Activated CD8-positive, alpha-beta T cell treated with anti-CD3 and anti-CD28 coated beads, Interleukin-2, amount 10 ng/mL, durations not matched to agents 7 days and 5 days (primary cell): ENCODE data around the gene FOXL3. TPM values are rescaled to one million over a fixed set of nuclear protein-coding genes. Genes with fewer than 3 reads are reported as not detected.

ENCODE experiments used
- ATAC-seq: fragments of 150-1000 bp; cut with Tn5 transposase; one replicate; pipeline ENCODE4 v1.10.0; 2021; ENCODE audit warnings: moderate library complexity
- CTCF ChIA-PET: fragments of 350-600 bp; sonication (Branson Sonifier 250); formaldehyde crosslinking; loops from one replicate; lab custom pipeline; 2021; ENCODE audit warnings: antibody characterized with exemption; lab: Charles Lee
- POLR2A ChIA-PET: fragments of 350-600 bp; sonication (Branson Sonifier 250); formaldehyde crosslinking; loops from one replicate; lab custom pipeline; 2021; ENCODE audit warnings: antibody characterized with exemption; lab: Charles Lee
- DNase-seq: peaks from one replicate; pipeline ENCODE4 v3.0.0-alpha.2; 2020
- H3K27ac Mint-ChIP-seq: one replicate; pipeline ENCODE4 v1.8.0; 2021; ENCODE audit warnings: mild to moderate bottlenecking, mixed read lengths
- H3K27me3 Mint-ChIP-seq: one replicate; pipeline ENCODE4 v1.8.0; 2021; ENCODE audit warnings: low read depth, mixed read lengths
- H3K36me3 Mint-ChIP-seq: one replicate; pipeline ENCODE4 v1.8.0; 2021; ENCODE audit warnings: low read depth, mixed read lengths
- H3K4me1 Mint-ChIP-seq: one replicate; pipeline ENCODE4 v1.8.0; 2021; ENCODE audit warnings: low read depth, mixed read lengths
- H3K4me3 Mint-ChIP-seq: one replicate; pipeline ENCODE4 v1.8.0; 2021; ENCODE audit warnings: mild to moderate bottlenecking, mixed read lengths
- H3K9me3 Mint-ChIP-seq: one replicate; pipeline ENCODE4 v1.8.0; 2022; ENCODE audit warnings: mixed read lengths; ENCODE audit not compliant: insufficient read depth
- total RNA-seq, 2 experiments: library from RNA; stranded (reverse); gene quantifications; one replicate each; pipeline ENCODE4 v1.2.3, GENCODE V29; 2021

The FOXL3 gene
- total RNA-seq, 2 experiments from 2014 or later: not detected

GRCh38 chr7:273327-273726, 16.6 kb upstream of the FOXL3 start:
- Mint-ChIP-seq H3K4me1 (no peaks in the 10 kb centered on the region), H3K27ac (no peak overlapping the region), H3K36me3 (no peaks in the 10 kb centered on the region), H3K27me3 (peaks cover 5% of the 10 kb centered on the region), H3K4me3 (no peak overlapping the region), H3K9me3 (peaks cover 17% of the 10 kb centered on the region)
- ChIA-PET POLR2A (no interaction called here), CTCF (no interaction called here)
- ATAC-seq: no peak
- DNase-seq: no peak

GRCh38 chr7:274266-274665, 15.7 kb upstream of the FOXL3 start:
- Mint-ChIP-seq H3K4me1 (no peaks in the 10 kb centered on the region), H3K27ac (no peak overlapping the region), H3K27me3 (peaks cover 5% of the 10 kb centered on the region), H3K4me3 (no peak overlapping the region), H3K36me3 (no peaks in the 10 kb centered on the region), H3K9me3 (peaks cover 17% of the 10 kb centered on the region)
- CTCF ChIA-PET: interaction anchor here (1.5 kb wide), 1 partner anchor 10 kb away, joined by 4 read pairs; no protein-coding TSS in a partner anchor
- no peak for DNase-seq
- no peak for ATAC-seq
- POLR2A ChIA-PET: no interaction called here

- Mint-ChIP-seq H3K36me3 (no peaks in the 10 kb centered on the region), H3K27ac (no peak overlapping the region), H3K4me1 (no peaks in the 10 kb centered on the region), H3K9me3 (peaks cover 17% of the 10 kb centered on the region), H3K4me3 (no peak overlapping the region), H3K27me3 (peaks cover 5% of the 10 kb centered on the region)
- ChIA-PET CTCF (no interaction called here), POLR2A (no interaction called here)
- no peak for ATAC-seq
- no peak for DNase-seq
Observed at GRCh38 chr7:276230-276835, 13.6 kb upstream of the FOXL3 start.

- H3K4me1 Mint-ChIP-seq: no peaks in the 10 kb centered on the region
- no peak overlapping the region for H3K4me3 Mint-ChIP-seq
- H3K9me3 Mint-ChIP-seq: peaks cover 17% of the 10 kb centered on the region
- no peak for DNase-seq
- no peaks in the 10 kb centered on the region for H3K36me3 Mint-ChIP-seq
- CTCF ChIA-PET: no interaction called here
- no peak for ATAC-seq
- no peak overlapping the region for H3K27ac Mint-ChIP-seq
- POLR2A ChIA-PET: interaction anchor here (0.6 kb wide), 1 partner anchor 18 kb away, joined by 4 read pairs; no protein-coding TSS in a partner anchor
- H3K27me3 Mint-ChIP-seq: peaks cover 5% of the 10 kb centered on the region
Observed at GRCh38 chr7:277228-277627, 12.7 kb upstream of the FOXL3 start.

- no peaks in the 10 kb centered on the region for H3K4me1 Mint-ChIP-seq
- H3K36me3 Mint-ChIP-seq: no peaks in the 10 kb centered on the region
- H3K27me3 Mint-ChIP-seq: peaks cover 5% of the 10 kb centered on the region
- H3K9me3 Mint-ChIP-seq: peaks cover 13% of the 10 kb centered on the region
- CTCF ChIA-PET: no interaction called here
- POLR2A ChIA-PET: no interaction called here
- H3K4me3 Mint-ChIP-seq: no peak overlapping the region
- H3K27ac Mint-ChIP-seq: no peak overlapping the region
- ATAC-seq (no peak), DNase-seq (no peak)
Observed at GRCh38 chr7:278081-278480, 11.9 kb upstream of the FOXL3 start.

- ChIA-PET POLR2A (no interaction called here), CTCF (no interaction called here)
- Mint-ChIP-seq H3K27me3 (peaks cover 5% of the 10 kb centered on the region), H3K27ac (no peak overlapping the region), H3K4me1 (no peaks in the 10 kb centered on the region), H3K4me3 (no peak overlapping the region), H3K36me3 (no peaks in the 10 kb centered on the region), H3K9me3 (no peaks in the 10 kb centered on the region)
- DNase-seq (no peak), ATAC-seq (no peak)
Observed at GRCh38 chr7:279821-280220, 10.1 kb upstream of the FOXL3 start.

GRCh38 chr7:280461-280860, 9.5 kb upstream of the FOXL3 start:
- H3K36me3 Mint-ChIP-seq: no peaks in the 10 kb centered on the region
- H3K27me3 Mint-ChIP-seq: peaks cover 5% of the 10 kb centered on the region
- no peaks in the 10 kb centered on the region for H3K9me3 Mint-ChIP-seq
- H3K27ac Mint-ChIP-seq: no peak overlapping the region
- CTCF ChIA-PET: no interaction called here
- ATAC-seq (no peak), DNase-seq (no peak)
- no peaks in the 10 kb centered on the region for H3K4me1 Mint-ChIP-seq
- POLR2A ChIA-PET: no interaction called here
- H3K4me3 Mint-ChIP-seq: no peak overlapping the region

GRCh38 chr7:281637-282036, 8.3 kb upstream of the FOXL3 start:
- Mint-ChIP-seq H3K27me3 (peaks cover 5% of the 10 kb centered on the region), H3K4me3 (no peak overlapping the region), H3K36me3 (no peaks in the 10 kb centered on the region), H3K27ac (no peak overlapping the region), H3K9me3 (no peaks in the 10 kb centered on the region), H3K4me1 (no peaks in the 10 kb centered on the region)
- POLR2A ChIA-PET: no interaction called here
- ATAC-seq: no peak
- CTCF ChIA-PET: interaction anchor here (1.0 kb wide), 1 partner anchor 18 kb away, joined by 3 read pairs; no protein-coding TSS in a partner anchor
- DNase-seq: no peak

GRCh38 chr7:282621-283020, 7.3 kb upstream of the FOXL3 start:
- H3K27ac Mint-ChIP-seq: no peak overlapping the region
- peaks cover 5% of the 10 kb centered on the region for H3K27me3 Mint-ChIP-seq
- CTCF ChIA-PET: no interaction called here
- POLR2A ChIA-PET: no interaction called here
- no peak overlapping the region for H3K4me3 Mint-ChIP-seq
- H3K36me3 Mint-ChIP-seq: no peaks in the 10 kb centered on the region
- H3K9me3 Mint-ChIP-seq: no peaks in the 10 kb centered on the region
- ATAC-seq (no peak), DNase-seq (no peak)
- H3K4me1 Mint-ChIP-seq: no peaks in the 10 kb centered on the region

- ATAC-seq (no peak), DNase-seq (no peak)
- no peak overlapping the region for H3K4me3 Mint-ChIP-seq
- H3K36me3 Mint-ChIP-seq: no peaks in the 10 kb centered on the region
- no peak overlapping the region for H3K27ac Mint-ChIP-seq
- H3K27me3 Mint-ChIP-seq: peaks cover 8% of the 10 kb centered on the region
- CTCF ChIA-PET: no interaction called here
- no peaks in the 10 kb centered on the region for H3K4me1 Mint-ChIP-seq
- no peaks in the 10 kb centered on the region for H3K9me3 Mint-ChIP-seq
- POLR2A ChIA-PET: no interaction called here
Observed at GRCh38 chr7:284762-285722, 4.9 kb upstream of the FOXL3 start.

GRCh38 chr7:285731-286130, 4.2 kb upstream of the FOXL3 start:
- ATAC-seq: no peak
- POLR2A ChIA-PET: no interaction called here
- Mint-ChIP-seq H3K36me3 (no peaks in the 10 kb centered on the region), H3K27ac (no peak overlapping the region), H3K27me3 (peaks cover 8% of the 10 kb centered on the region), H3K9me3 (no peaks in the 10 kb centered on the region), H3K4me3 (no peak overlapping the region), H3K4me1 (no peaks in the 10 kb centered on the region)
- DNase-seq: no peak
- CTCF ChIA-PET: no interaction called here

- no peak for DNase-seq
- Mint-ChIP-seq H3K9me3 (no peaks in the 10 kb centered on the region), H3K27ac (no peak overlapping the region), H3K27me3 (peaks cover 8% of the 10 kb centered on the region), H3K4me1 (no peaks in the 10 kb centered on the region), H3K36me3 (no peaks in the 10 kb centered on the region), H3K4me3 (no peak overlapping the region)
- POLR2A ChIA-PET: no interaction called here
- no peak for ATAC-seq
- CTCF ChIA-PET: no interaction called here
Observed at GRCh38 chr7:286266-286665, 3.7 kb upstream of the FOXL3 start.
